Stimulated activated CD4-positive, alpha-beta T cell treated with anti-CD3 and anti-CD28 coated beads, TNF-alpha, amount 100 ng/mL, for 1 hour (primary cell): ENCODE results near the gene JAK1.

ENCODE experiments used
- DNase-seq, 3 donors: peaks; one replicate each; pipeline ENCODE4 v3.0.0-alpha.2; 2020; ENCODE audit warnings: low read depth in 3 of 3, low spot score in 1 of 3

Gene JAK1

DNA sequence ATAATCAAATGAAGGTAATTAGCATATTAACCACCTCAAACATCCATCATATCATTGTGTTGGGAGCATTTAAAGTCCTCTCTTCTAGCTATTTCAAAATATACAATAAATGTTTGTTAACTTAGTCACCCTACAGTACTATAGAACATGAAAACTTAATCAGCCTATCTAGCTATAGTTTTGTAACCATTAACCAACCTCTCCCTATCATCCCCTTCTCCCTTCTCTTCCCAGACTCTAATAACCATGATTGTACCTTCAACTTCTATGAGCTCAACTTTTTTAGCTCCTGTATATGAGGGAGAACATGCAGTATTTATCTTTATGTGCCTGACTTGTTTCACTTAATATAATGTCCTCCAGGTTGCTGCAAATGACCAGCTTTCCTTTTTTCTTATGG, 167.5 kb downstream of the JAK1 start:
- DNase-seq = no peak

DNA sequence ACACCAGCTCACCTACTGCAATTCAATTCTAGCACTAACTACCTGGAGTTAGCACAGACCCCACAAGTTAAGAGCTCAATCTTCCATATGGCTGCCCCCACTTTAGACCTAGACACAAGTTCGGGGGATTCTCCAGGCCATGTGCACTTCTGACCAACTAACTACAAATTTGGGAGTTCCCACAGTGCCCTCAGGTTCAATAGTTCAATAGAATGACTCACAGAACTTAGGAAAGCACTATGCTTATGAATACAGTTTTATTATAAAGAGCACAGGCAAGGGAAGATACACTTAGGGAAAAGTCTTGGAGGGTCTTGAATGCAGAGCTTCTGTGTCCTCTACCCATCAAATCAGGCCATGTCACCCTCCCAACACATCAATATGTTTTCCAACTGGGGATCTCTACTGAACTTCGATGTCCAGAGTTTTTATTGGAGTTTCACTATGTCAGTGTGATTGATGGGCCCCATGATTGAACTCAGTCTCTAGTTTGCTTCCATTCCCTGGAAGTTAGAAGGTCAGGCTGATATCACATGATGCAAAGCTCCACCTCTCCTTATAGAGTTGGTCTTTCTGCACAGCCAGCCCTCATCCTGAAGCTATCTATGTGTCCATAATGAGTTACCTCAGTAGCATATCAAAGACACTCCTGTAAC, 175.4 kb downstream of the JAK1 start:
- no peak for DNase-seq
